Keratinocyte (primary cell): ENCODE results near the gene MTA3. TPM values are rescaled to one million over a fixed set of nuclear protein-coding genes. Genes with fewer than 3 reads are reported as not detected.

Experiments
- DNase-seq: peaks from one replicate; pipeline ENCODE4 v3.0.0-alpha.2; 2011; ENCODE audit warnings: low read depth, missing footprints, low spot score
- FAIRE-seq: peaks from 2 replicates; lab custom pipeline; 2011; peaks lifted over from hg19 to GRCh38; lab: Jason Lieb, UNC
- H2AFZ ChIP-seq: 2 replicates; pipeline ENCODE4 v1.6.0; 2012; ENCODE audit warnings: low read length, control low read depth, inconsistent platforms; ENCODE audit not compliant: control insufficient read depth
- H3K27ac ChIP-seq: 2 replicates; pipeline ENCODE4 v1.5.1; 2011; ENCODE audit warnings: low read length; ENCODE audit not compliant: control insufficient read depth, insufficient read depth
- H3K27me3 ChIP-seq: 3 replicates; pipeline ENCODE4 v1.6.0; 2011; ENCODE audit warnings: low read length; ENCODE audit not compliant: control insufficient read depth, insufficient read depth; ENCODE audit errors: extremely low read depth
- H3K36me3 ChIP-seq, 2 experiments: 2 replicates in 1 of 2; 3 replicates in 1 of 2; pipeline ENCODE4 v1.5.1; 2011; ENCODE audit warnings: low read length in 2 of 2, mild to moderate bottlenecking in 1 of 2; ENCODE audit not compliant: control insufficient read depth in 2 of 2, insufficient read depth in 2 of 2; ENCODE audit errors: extremely low read depth in 1 of 2
- H3K4me1 ChIP-seq: 3 replicates; pipeline ENCODE4 v1.5.1; 2011; ENCODE audit warnings: low read length; ENCODE audit not compliant: control insufficient read depth, insufficient read depth; ENCODE audit errors: extremely low read depth
- H3K4me2 ChIP-seq: 3 replicates; pipeline ENCODE4 v1.6.0; 2011; ENCODE audit warnings: low read depth, low read length; ENCODE audit not compliant: control insufficient read depth, insufficient read depth; ENCODE audit errors: extremely low read depth
- H3K4me3 ChIP-seq, 3 experiments: fragments of 200-600 bp in 1 of 3; sonication (generic) in 1 of 3; 2 replicates in 2 of 3; 3 replicates in 1 of 3; pipeline ENCODE4 v1.5.1; 2011 to 2016; ENCODE audit warnings: low read length in 3 of 3, mild to moderate bottlenecking in 3 of 3, control low read depth in 2 of 3, inconsistent platforms in 1 of 3, low read depth in 1 of 3, mixed read lengths in 1 of 3, mixed run types in 1 of 3, moderate library complexity in 1 of 3; ENCODE audit not compliant: control insufficient read depth in 2 of 3, insufficient read depth in 2 of 3; ENCODE audit errors: extremely low read depth in 1 of 3
- H3K79me2 ChIP-seq: 2 replicates; pipeline ENCODE4 v1.6.0; 2012; ENCODE audit warnings: low read length; ENCODE audit not compliant: control insufficient read depth, insufficient read depth
- H3K9ac ChIP-seq: 3 replicates; pipeline ENCODE4 v1.6.0; 2011; ENCODE audit warnings: low read length; ENCODE audit not compliant: control insufficient read depth, insufficient read depth; ENCODE audit errors: extremely low read depth
- H3K9me1 ChIP-seq: 3 replicates; pipeline ENCODE4 v1.6.0; 2011; ENCODE audit warnings: low read length; ENCODE audit not compliant: control insufficient read depth, insufficient read depth; ENCODE audit errors: extremely low read depth
- H3K9me3 ChIP-seq: 2 replicates; pipeline ENCODE4 v1.5.1; 2012; ENCODE audit warnings: low read depth, low read length; ENCODE audit not compliant: control insufficient read depth
- H4K20me1 ChIP-seq: 3 replicates; pipeline ENCODE4 v1.6.0; 2011; ENCODE audit warnings: low read length; ENCODE audit not compliant: control insufficient read depth, insufficient read depth; ENCODE audit errors: extremely low read depth
- CTCF ChIP-seq, 3 experiments: IDR thresholded peaks in 1 of 3; conservative IDR thresholded peaks in 1 of 3; optimal IDR thresholded peaks in 1 of 3; 2 replicates in 2 of 3; 3 replicates in 1 of 3; pipeline versions ENCODE3 to v1.5.1; 2011; ENCODE audit warnings: low read length in 3 of 3, mild to moderate bottlenecking in 3 of 3, moderate library complexity in 2 of 3, control low read depth in 1 of 3, inconsistent platforms in 1 of 3; ENCODE audit not compliant: insufficient read depth in 2 of 3; ENCODE audit errors: extremely low read depth in 1 of 3
- EZH2 ChIP-seq: IDR thresholded peaks from one replicate; pipeline ENCODE4 v1.6.1; 2012; ENCODE audit warnings: inconsistent platforms, mild to moderate bottlenecking, low read length, moderate library complexity
- dilution Hi-C: fragments of 300-500 bp; cut with MboI; formaldehyde crosslinking; loops from one replicate; pipeline ENCODE4 v1.7.0; 2020; ENCODE audit warnings: low sequenced_read_pairs; ENCODE audit not compliant: extremely low pct_ligation_motif_present
- polyA plus RNA-seq, 5 experiments: library from polyadenylated mRNA; depleted of rRNA in 3 of 5; stranded (reverse) in 3 of 5; stranded (forward) in 1 of 5; unstranded in 1 of 5; fragments of >200 nt; gene quantifications; 1 replicate in 1 of 5; 2 replicates in 3 of 5; 3 replicates in 1 of 5; pipeline versions ENCODE4 v1.2.1 to v1.2.3, GENCODE V29; 2011 to 2012; ENCODE audit warnings: missing spikeins in 2 of 5, low read depth in 1 of 5, low replicate concordance in 1 of 5

The MTA3 gene
- polyA plus RNA-seq, 1 donor (not counting 4 experiments of a cell fraction or from before 2014, with no cell fraction given), result 34.3 TPM

- dilution Hi-C loops, result no loop called here
- Histone ChIP-seq H3K4me1 (no peaks in the 10 kb centered on the region), H3K9me1 (no peaks in the 10 kb centered on the region), H2AFZ (no peak overlapping the region), H3K4me2 (no peak overlapping the region), H3K27me3 (no peaks in the 10 kb centered on the region), H4K20me1 (no peaks in the 10 kb centered on the region), H3K9ac (no peak overlapping the region), H3K27ac (no peak overlapping the region), H3K36me3 (peaks cover 0 to 2% of the 10 kb centered on the region in 2 experiments), H3K4me3 (no peak overlapping the region), H3K79me2 (no peaks in the 10 kb centered on the region), H3K9me3 (no peaks in the 10 kb centered on the region)
- DNase-seq, result no peak
- TF ChIP-seq CTCF (optimal IDR thresholded peaks at IDR 0.05 in 1 of 3, IDR thresholded peaks at IDR 0.05 in 1 of 3, conservative IDR thresholded peaks at IDR 0.05 in 1 of 3; ENCODE audit: extremely low read depth in 1 of 3, insufficient read depth in 2 of 3, low read length in 3 of 3) (no peak), EZH2 (no peak)
- no peak for FAIRE-seq
Measured at GRCh38 chr2:42752816-42753813, 184.7 kb downstream of the MTA3 start.

GRCh38 chr2:42754021-42754775, 185.8 kb downstream of the MTA3 start:
- Histone ChIP-seq H3K4me2 (no peak overlapping the region), H3K27me3 (no peaks in the 10 kb centered on the region), H2AFZ (no peak overlapping the region), H3K9me3 (no peaks in the 10 kb centered on the region), H3K4me3 (no peak overlapping the region), H3K9me1 (no peaks in the 10 kb centered on the region), H3K4me1 (no peaks in the 10 kb centered on the region), H3K36me3 (peaks cover 0 to 2% of the 10 kb centered on the region in 2 experiments), H3K79me2 (no peaks in the 10 kb centered on the region), H4K20me1 (no peaks in the 10 kb centered on the region), H3K9ac (no peak overlapping the region), H3K27ac (no peak overlapping the region)
- DNase-seq, result no peak
- no peak for FAIRE-seq
- dilution Hi-C loops, result no loop called here
- no peak for TF ChIP-seq CTCF (optimal IDR thresholded peaks at IDR 0.05 in 1 of 3, IDR thresholded peaks at IDR 0.05 in 1 of 3, conservative IDR thresholded peaks at IDR 0.05 in 1 of 3; ENCODE audit: extremely low read depth in 1 of 3, insufficient read depth in 2 of 3, low read length in 3 of 3)
- TF ChIP-seq EZH2, result no peak
